Spleen (tissue), 11 donors: ENCODE results near the gene MTA2. TPM values are rescaled to one million over a fixed set of nuclear protein-coding genes. Genes with fewer than 3 reads are reported as not detected.

Source experiments
- DNase-seq: peaks from one replicate; pipeline ENCODE4 v3.0.0-alpha.2; 2020
- H3K27ac ChIP-seq, 8 donors: fragments of 200-600 bp; sonication (generic) in 7 of 8; 1 replicate in 4 of 8; 2 replicates in 4 of 8; pipeline versions ENCODE4 v1.5.0 to v1.8.0; 2016 to 2021; ENCODE audit warnings: inconsistent platforms in 4 of 8, mild to moderate bottlenecking in 4 of 8, moderate library complexity in 1 of 8
- H3K27me3 ChIP-seq, 7 donors: fragments of 200-600 bp; sonication (generic) in 6 of 7; replicated peaks in 1 of 7; 1 replicate in 4 of 7; 2 replicates in 3 of 7; pipeline versions ENCODE4 v1.5.0 to v1.8.0; 2016 to 2021; ENCODE audit warnings: inconsistent platforms in 3 of 7, mild to moderate bottlenecking in 1 of 7
- H3K36me3 ChIP-seq, 6 donors: fragments of 200-600 bp; sonication (generic) in 5 of 6; 1 replicate in 4 of 6; 2 replicates in 2 of 6; pipeline versions ENCODE4 v1.5.0 to v1.8.0; 2016 to 2021; ENCODE audit warnings: inconsistent platforms in 2 of 6
- H3K4me1 ChIP-seq, 6 donors: fragments of 200-600 bp; sonication (generic) in 5 of 6; 1 replicate in 3 of 6; 2 replicates in 3 of 6; pipeline versions ENCODE4 v1.5.0 to v1.8.0; 2016 to 2021; ENCODE audit warnings: inconsistent platforms in 3 of 6
- H3K4me3 ChIP-seq, 8 donors: fragments of 200-600 bp; sonication (generic) in 7 of 8; 1 replicate in 4 of 8; 2 replicates in 4 of 8; pipeline versions ENCODE4 v1.5.0 to v1.8.0; 2016 to 2021; ENCODE audit warnings: inconsistent platforms in 4 of 8, mild to moderate bottlenecking in 4 of 8, moderate library complexity in 2 of 8
- H3K9me3 ChIP-seq, 8 donors: fragments of 200-600 bp; sonication (generic) in 7 of 8; 1 replicate in 4 of 8; 2 replicates in 4 of 8; pipeline versions ENCODE4 v1.5.0 to v1.8.0; 2016 to 2021; ENCODE audit warnings: inconsistent platforms in 4 of 8
- POLR2A ChIP-seq, 3 donors: fragments of 450-650 bp; IDR thresholded peaks; one replicate each; pipeline ENCODE4 v1.5.1; 2017; ENCODE audit warnings: antibody characterized with exemption in 3 of 3, mild to moderate bottlenecking in 1 of 3
- POLR2AphosphoS5 ChIP-seq, 3 donors: sonication (generic); formaldehyde crosslinking; IDR thresholded peaks; one replicate each; pipeline ENCODE4 v1.5.1; 2017; ENCODE audit warnings: antibody characterized with exemption in 3 of 3
- WGBS, 5 donors: extraction: QIAGEN DNeasy Blood & Tissue Kit in 3 of 5; methylation state at CpG; one replicate each; pipeline versions ENCODE4 v1.1.5 to v1.1.7; 2013 to 2018; 5-methylcytosine and 5-hydroxymethylcytosine counted together
- intact Hi-C: fragments of 100-400 bp; cut with DNase I; formaldehyde crosslinking; loops from one replicate; pipeline ENCODE4 v1.15.0; 2023; ENCODE audit warnings: low total_unique reads
- polyA plus RNA-seq, 3 donors: library from polyadenylated mRNA; stranded (reverse); fragments of 200-250 nt; gene quantifications; one replicate each; pipeline ENCODE4 v1.2.1, GENCODE V29; 2013
- total RNA-seq, 7 donors: library from RNA; depleted of rRNA in 3 of 7; stranded (reverse); fragments of >200 nt in 3 of 7; fragmentation: NEBNext Ultra II Directional in 4 of 7; extraction: Animal tissue kit (Norgen Biotek cat#: 25700) in 4 of 7; gene quantifications; one replicate each; pipeline versions ENCODE4 v1.1.0 to v1.2.1, GENCODE V29; 2016 to 2021
- TF ChIP-seq, protein P1 (sequence below), 11 experiments: fragments of 200-600 bp in 7 of 11; fragments of 450-650 bp in 4 of 11; sonication (generic) in 4 of 11; IDR thresholded peaks in 8 of 11; conservative IDR thresholded peaks in 3 of 11; 1 replicate in 7 of 11; 2 replicates in 4 of 11; pipeline versions ENCODE4 v1.4.0 to v1.8.0; 2016 to 2021; ENCODE audit warnings: antibody characterized with exemption in 11 of 11, inconsistent platforms in 4 of 11, mild to moderate bottlenecking in 1 of 11
- donor health status: healthy with polysubstance abuse.
- donor health status: DM: no; HTN: no; CAD: no; lungs with moderate emphysema.
- donor health status: DM: no; HTN: no; CAD: no.
- donor health status: Bipolar disorder and iron deficiency.
- donor health status: healthy.
- donor health status: DM: no; HTN: no; CAD: no.
- donor health status: DM: yes; HTN: yes; CAD: no.

MTA2 gene
- total and polyA plus RNA-seq, 10 donors, result 55.3 to 154 (median 111) TPM

GRCh38 chr11:62580959-62581715 is 20.5 kb downstream of the MTA2 start:
- Histone ChIP-seq H3K9me3 (no peaks in the 10 kb centered on the region), H3K4me3 (no peak overlapping the region), H3K36me3 (peaks cover 0 to 98% (median 68%) of the 10 kb centered on the region in 6 donors), H3K27me3 (no peaks in the 10 kb centered on the region), H3K4me1 (peaks cover 2 to 26% (median 13%) of the 10 kb centered on the region in 6 donors), H3K27ac (no peak overlapping the region)
- TF ChIP-seq, protein P1, sequence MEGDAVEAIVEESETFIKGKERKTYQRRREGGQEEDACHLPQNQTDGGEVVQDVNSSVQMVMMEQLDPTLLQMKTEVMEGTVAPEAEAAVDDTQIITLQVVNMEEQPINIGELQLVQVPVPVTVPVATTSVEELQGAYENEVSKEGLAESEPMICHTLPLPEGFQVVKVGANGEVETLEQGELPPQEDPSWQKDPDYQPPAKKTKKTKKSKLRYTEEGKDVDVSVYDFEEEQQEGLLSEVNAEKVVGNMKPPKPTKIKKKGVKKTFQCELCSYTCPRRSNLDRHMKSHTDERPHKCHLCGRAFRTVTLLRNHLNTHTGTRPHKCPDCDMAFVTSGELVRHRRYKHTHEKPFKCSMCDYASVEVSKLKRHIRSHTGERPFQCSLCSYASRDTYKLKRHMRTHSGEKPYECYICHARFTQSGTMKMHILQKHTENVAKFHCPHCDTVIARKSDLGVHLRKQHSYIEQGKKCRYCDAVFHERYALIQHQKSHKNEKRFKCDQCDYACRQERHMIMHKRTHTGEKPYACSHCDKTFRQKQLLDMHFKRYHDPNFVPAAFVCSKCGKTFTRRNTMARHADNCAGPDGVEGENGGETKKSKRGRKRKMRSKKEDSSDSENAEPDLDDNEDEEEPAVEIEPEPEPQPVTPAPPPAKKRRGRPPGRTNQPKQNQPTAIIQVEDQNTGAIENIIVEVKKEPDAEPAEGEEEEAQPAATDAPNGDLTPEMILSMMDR (IDR thresholded peaks at IDR 0.05 in 8 of 11, conservative IDR thresholded peaks at IDR 0.05 in 3 of 11), result no peak
- TF ChIP-seq POLR2A (IDR thresholded peaks at IDR 0.05), result no peak
- intact Hi-C loops, result no loop called here
- WGBS, 5 donors, result 88 to 97% (median 93%) methylated on average over 11 to 18 of the region's 18 CpGs
- DNase-seq, result peak; percentile 66

DNA sequence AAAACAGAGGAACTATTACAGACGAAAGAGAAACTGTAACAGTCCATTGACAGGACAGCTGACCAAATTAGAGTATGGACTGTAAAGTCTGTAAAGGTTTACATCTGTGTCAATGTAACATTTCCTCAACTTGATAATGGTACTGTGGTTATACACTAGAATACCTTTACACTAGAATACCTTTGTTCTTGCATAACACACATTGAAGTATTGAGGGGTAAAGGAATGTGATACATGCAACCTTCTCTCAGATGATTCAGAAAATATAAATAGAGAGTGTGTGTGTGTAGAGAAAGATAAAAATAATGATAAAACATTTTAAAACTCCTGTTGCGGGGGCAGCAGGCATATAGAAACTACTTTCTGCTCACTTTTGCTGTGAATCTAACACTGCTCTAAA is 22.4 kb downstream of the MTA2 start:
- H3K4me1 ChIP-seq, result peaks cover 15 to 44% (median 31%) of the 10 kb centered on the region in 6 donors
- no peaks in the 10 kb centered on the region for H3K9me3 ChIP-seq
- H3K27me3 ChIP-seq, result no peaks in the 10 kb centered on the region
- intact Hi-C loops, result no loop called here
- peak overlapping the region in 1 of 8 donors; percentile 87 for H3K27ac ChIP-seq
- WGBS, 5 donors, result 88 to 94% (median 91%) methylated on average over 2 of the region's 2 CpGs
- DNase-seq, result no peak
- peaks cover 0 to 89% (median 58%) of the 10 kb centered on the region in 6 donors for H3K36me3 ChIP-seq
- no peak overlapping the region for H3K4me3 ChIP-seq
- TF ChIP-seq POLR2AphosphoS5 (IDR thresholded peaks at IDR 0.05), result no peak
- no peak for TF ChIP-seq POLR2A (IDR thresholded peaks at IDR 0.05)
- TF ChIP-seq, protein P1 (IDR thresholded peaks at IDR 0.05 in 8 of 11, conservative IDR thresholded peaks at IDR 0.05 in 3 of 11), result no peak

DNA sequence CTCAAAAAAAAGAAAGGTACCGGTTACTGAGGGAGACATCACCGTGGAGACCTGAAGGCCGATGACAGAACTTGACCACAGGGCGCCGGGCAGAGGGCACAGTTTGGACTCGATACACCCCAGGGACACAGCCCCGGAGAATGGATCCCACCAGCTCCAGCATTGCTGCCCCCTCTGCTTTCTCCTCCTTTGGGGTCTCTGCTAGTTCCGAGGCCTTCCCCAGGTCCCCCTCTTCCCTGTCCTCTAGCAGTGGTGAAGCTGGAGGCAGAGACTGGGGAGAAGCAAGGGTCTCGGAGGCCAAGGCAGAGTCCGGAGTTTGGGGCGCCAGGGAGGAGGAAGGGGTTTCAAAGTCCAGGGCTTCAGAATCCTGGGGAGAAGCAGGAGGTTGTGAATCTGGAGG is 23.1 kb downstream of the MTA2 start:
- Histone ChIP-seq H3K4me1 (peaks cover 15 to 44% (median 32%) of the 10 kb centered on the region in 6 donors), H3K27me3 (no peaks in the 10 kb centered on the region), H3K36me3 (peaks cover 0 to 82% (median 56%) of the 10 kb centered on the region in 6 donors), H3K27ac (peak overlapping the region in 5 of 8 donors; percentile 69 to 91 (median 87)), H3K9me3 (no peaks in the 10 kb centered on the region), H3K4me3 (no peak overlapping the region)
- 96 to 98% (median 97%) methylated on average over 11 of the region's 11 CpGs for WGBS, 5 donors
- intact Hi-C loops, result no loop called here
- DNase-seq, result peak; percentile 71
- TF ChIP-seq POLR2A (IDR thresholded peaks at IDR 0.05) (no peak), POLR2AphosphoS5 (IDR thresholded peaks at IDR 0.05) (no peak)
- TF ChIP-seq, protein P1 (IDR thresholded peaks at IDR 0.05 in 8 of 11, conservative IDR thresholded peaks at IDR 0.05 in 3 of 11), result no peak

DNA sequence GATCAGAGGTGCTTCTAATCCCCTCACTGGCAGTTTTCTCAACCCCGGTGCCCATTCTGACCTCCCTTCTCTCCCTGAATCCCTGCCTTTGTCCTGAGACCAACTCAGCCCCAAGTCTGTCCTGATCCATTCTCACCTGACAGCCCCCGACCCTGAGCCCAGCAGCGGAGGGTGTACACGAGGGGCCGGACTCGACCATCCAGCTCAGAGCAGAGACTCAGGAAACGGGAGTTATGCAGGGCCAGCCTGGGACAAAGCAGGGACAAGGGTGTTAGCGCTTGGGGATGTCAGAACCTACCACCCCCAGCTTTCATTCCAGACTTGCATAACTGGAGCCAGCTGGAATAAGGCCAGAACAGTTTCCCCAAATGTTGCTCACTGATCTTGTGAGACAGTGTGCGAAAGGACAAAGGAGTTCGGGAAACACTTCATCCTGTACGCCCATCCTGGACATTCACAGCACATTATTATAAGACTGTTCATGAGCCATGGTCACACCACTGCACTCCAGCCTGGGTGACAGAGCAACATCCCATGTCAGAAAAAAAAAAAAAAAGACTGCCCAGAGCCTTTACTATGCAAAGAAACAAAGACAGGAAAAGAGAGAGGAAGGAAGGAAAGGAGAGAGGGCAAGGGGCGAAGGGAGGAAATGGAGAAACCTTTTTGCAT is 24.5 kb downstream of the MTA2 start:
- Histone ChIP-seq H3K27me3 (no peaks in the 10 kb centered on the region), H3K36me3 (peaks cover 0 to 75% (median 53%) of the 10 kb centered on the region in 6 donors), H3K4me1 (peaks cover 22 to 56% (median 41%) of the 10 kb centered on the region in 6 donors), H3K9me3 (no peaks in the 10 kb centered on the region), H3K27ac (peak overlapping the region; percentile 58 to 91 (median 86)), H3K4me3 (peak overlapping the region in 1 of 8 donors; percentile 14)
- intact Hi-C loops, result no loop called here
- peak; percentile 78 for DNase-seq
- no peak for TF ChIP-seq POLR2A (IDR thresholded peaks at IDR 0.05)
- TF ChIP-seq POLR2AphosphoS5 (IDR thresholded peaks at IDR 0.05), result peak in 2 of 3 donors; percentile 47 to 48
- WGBS, 5 donors, result 57 to 77% (median 64%) methylated on average over 12 of the region's 12 CpGs
